HepG2 (cell line): ENCODE data around the gene TBC1D4. TPM values are rescaled to one million over a fixed set of nuclear protein-coding genes. Genes with fewer than 3 reads are reported as not detected.

Experiments used
- ATAC-seq: fragments of 200-7000 bp; cut with Tn5 transposase; 3 replicates; pipeline ENCODE4 v1.9.1; 2020; ENCODE audit warnings: mild to moderate bottlenecking, moderate library complexity
- BruUV-seq: library from RNA; stranded (reverse); fragments of 400-500 nt; replicated peaks from 2 replicates; lab custom pipeline; 2021; lab: Mats Ljungman, UMichigan
- CTCF ChIA-PET: fragments of 300-600 bp; formaldehyde crosslinking; extraction: SDS; loops from one replicate; lab custom pipeline; 2021; ENCODE audit warnings: low total read pairs, inconsistent platforms, low intra/inter-chr PET ratio; lab: Yijun Ruan, JAX
- POLR2A ChIA-PET: fragments of 350-600 bp; sonication (Branson Sonifier 250); formaldehyde crosslinking; loops from one replicate; lab custom pipeline; 2020; ENCODE audit warnings: antibody characterized with exemption, inconsistent platforms; lab: Yijun Ruan, JAX
- DNase-seq: peaks from one replicate; pipeline ENCODE4 v3.0.0-alpha.2; 2015; ENCODE audit warnings: low spot score
- FAIRE-seq: peaks from 3 replicates; lab custom pipeline; 2011; peaks lifted over from hg19 to GRCh38; lab: Jason Lieb, UNC
- H2AFZ ChIP-seq: one replicate; pipeline ENCODE4 v1.6.1; 2011; ENCODE audit warnings: low read length, inconsistent platforms
- H3K27ac ChIP-seq: fragments of 300-600 bp; 3 replicates; pipeline ENCODE4 v1.8.0; 2011; ENCODE audit warnings: mixed run types, mild to moderate bottlenecking, mixed read lengths, low read length, inconsistent platforms; ENCODE audit not compliant: insufficient read depth; ENCODE audit errors: extremely low read length
- H3K27me3 ChIP-seq, 2 experiments: fragments of 200-600 bp in 1 of 2; 2 replicates in 1 of 2; 3 replicates in 1 of 2; pipeline versions ENCODE4 v1.6.0 to v1.8.0; 2011; ENCODE audit warnings: low read length in 2 of 2, mild to moderate bottlenecking in 2 of 2, moderate library complexity in 2 of 2, inconsistent platforms in 1 of 2; ENCODE audit not compliant: insufficient read depth in 2 of 2, control insufficient read depth in 1 of 2
- H3K36me3 ChIP-seq, 2 experiments: fragments of 200-600 bp in 1 of 2; replicated peaks in 1 of 2; 2 replicates in 1 of 2; 3 replicates in 1 of 2; pipeline versions ENCODE4 v1.5.1 to v1.8.0; 2011; ENCODE audit warnings: low read length in 2 of 2, inconsistent platforms in 1 of 2; ENCODE audit not compliant: insufficient read depth in 2 of 2, control insufficient read depth in 1 of 2
- H3K4me1 ChIP-seq: 2 replicates; pipeline ENCODE4 v1.5.1; 2012; ENCODE audit warnings: low read length, inconsistent platforms; ENCODE audit not compliant: insufficient read depth
- H3K4me2 ChIP-seq: 2 replicates; pipeline ENCODE4 v1.6.0; 2011; ENCODE audit warnings: low read depth, low read length, inconsistent platforms
- H3K4me3 ChIP-seq, 3 experiments: fragments of 200-600 bp in 1 of 3; sonication (generic), shearing (Covaris generic) in 1 of 3; replicated peaks in 1 of 3; 2 replicates each; pipeline ENCODE4 v1.5.1; 2011 to 2016; ENCODE audit warnings: low read length in 3 of 3, inconsistent platforms in 2 of 3, low read depth in 2 of 3, mild to moderate bottlenecking in 2 of 3, control low read depth in 1 of 3, mixed read lengths in 1 of 3; ENCODE audit not compliant: insufficient read depth in 1 of 3
- H3K79me2 ChIP-seq: one replicate; pipeline ENCODE4 v1.6.1; 2011; ENCODE audit warnings: low read length, inconsistent platforms; ENCODE audit not compliant: insufficient read depth
- H3K9ac ChIP-seq: 2 replicates; pipeline ENCODE4 v1.6.0; 2011; ENCODE audit warnings: mild to moderate bottlenecking, low read depth, low read length, inconsistent platforms; ENCODE audit not compliant: insufficient read depth
- H3K9me3 ChIP-seq: 2 replicates; pipeline ENCODE4 v1.5.1; 2012; ENCODE audit warnings: mild to moderate bottlenecking, low read length
- H4K20me1 ChIP-seq: 2 replicates; pipeline ENCODE4 v1.6.0; 2011; ENCODE audit warnings: inconsistent platforms, mild to moderate bottlenecking, low read length, moderate library complexity; ENCODE audit not compliant: insufficient read depth
- ARHGAP35 ChIP-seq: sonication (generic); formaldehyde crosslinking; IDR thresholded peaks from 2 replicates; pipeline ENCODE4 v1.9.0; 2022; ENCODE audit warnings: mild to moderate bottlenecking, inconsistent platforms, moderate library complexity, missing genetic modification reagents, borderline replicate concordance
- ATF6 ChIP-seq: sonication (generic); formaldehyde crosslinking; conservative IDR thresholded peaks from 2 replicates; pipeline ENCODE4 v1.4.0; 2020; ENCODE audit warnings: missing genetic modification reagents
- FOSL2 ChIP-seq: sonication (generic); formaldehyde crosslinking; IDR thresholded peaks from 2 replicates; pipeline ENCODE4 v1.4.0; 2020; ENCODE audit warnings: missing genetic modification reagents
- FOXC1 ChIP-seq: sonication (generic); formaldehyde crosslinking; IDR thresholded peaks from 2 replicates; pipeline ENCODE4 v1.8.0; 2022; ENCODE audit warnings: mild to moderate bottlenecking, missing genetic modification reagents, borderline replicate concordance
- GTF3A ChIP-seq: sonication (generic); formaldehyde crosslinking; conservative IDR thresholded peaks from 2 replicates; pipeline ENCODE4 v1.4.0; 2020; ENCODE audit warnings: mild to moderate bottlenecking, missing genetic modification reagents
- KMT2A ChIP-seq: sonication (generic); formaldehyde crosslinking; IDR thresholded peaks from 2 replicates; pipeline ENCODE4 v1.4.0; 2020; ENCODE audit warnings: missing genetic modification reagents
- NCOR1 ChIP-seq: fragments of 200-600 bp; sonication (generic); IDR thresholded peaks from 2 replicates; pipeline ENCODE4 v1.7.0; 2017; ENCODE audit warnings: antibody characterized with exemption, low read length, borderline replicate concordance
- SOX13 ChIP-seq, 3 experiments: fragments of 450-650 bp in 1 of 3; sonication (generic) in 1 of 3; formaldehyde crosslinking in 1 of 3; IDR thresholded peaks in 2 of 3; conservative IDR thresholded peaks in 1 of 3; 2 replicates each; pipeline versions ENCODE4 v1.5.0 to v1.6.1; 2016 to 2020; ENCODE audit warnings: antibody characterized with exemption in 1 of 3, mild to moderate bottlenecking in 1 of 3, missing compliant biosample characterization in 1 of 3, missing genetic modification reagents in 1 of 3, moderate library complexity in 1 of 3
- TCF7 ChIP-seq: sonication (generic); IDR thresholded peaks from 2 replicates; pipeline ENCODE4 v1.6.1; 2016; ENCODE audit warnings: antibody characterized with exemption, low read depth
- ZNF547 ChIP-seq: sonication (generic); formaldehyde crosslinking; IDR thresholded peaks from 2 replicates; pipeline ENCODE4 v1.5.1; 2020; ENCODE audit warnings: mild to moderate bottlenecking, missing genetic modification reagents
- WGBS: methylation state at CpG from one replicate; pipeline ENCODE4 v1.1.6; 2017; ENCODE audit warnings: low lambda C conversion rate; 5-methylcytosine and 5-hydroxymethylcytosine counted together
- in situ Hi-C: cut with HindIII; loops from 2 replicates; pipeline ENCODE4 v1.10.0; 2017; ENCODE audit warnings: low pct_unique_long_range_greater_than_20kb; ENCODE audit not compliant: extremely low pct_ligation_motif_present
- intact Hi-C: fragments of 100-400 bp; cut with micrococcal nuclease; formaldehyde crosslinking; loops from one replicate; pipeline ENCODE4 v1.10.0; 2022; ENCODE audit not compliant: unreplicated experiment
- polyA plus RNA-seq, 8 experiments: library from polyadenylated mRNA; depleted of rRNA in 3 of 8; stranded (reverse) in 7 of 8; unstranded in 1 of 8; fragments of >200 nt; fragmentation: Illumina TruSeq in 4 of 8; extraction: Trizol in 4 of 8; gene quantifications; 2 replicates each; pipeline versions ENCODE4 v1.2.1 to v1.2.3, GENCODE V29; 2011 to 2016; ENCODE audit warnings: low read depth in 4 of 8, missing spikeins in 1 of 8, mixed read lengths in 1 of 8; ENCODE audit not compliant: insufficient read depth in 1 of 8
- total RNA-seq, 5 experiments: library from RNA; depleted of rRNA; stranded (reverse); fragments of >200 nt; fragmentation: Illumina TruSeq; extraction: Trizol; gene quantifications; 2 replicates each; pipeline ENCODE4 v1.2.3, GENCODE V29; 2016; ENCODE audit warnings: low read depth in 1 of 5
- TF ChIP-seq, protein P1 (sequence below): sonication (generic); formaldehyde crosslinking; IDR thresholded peaks from 2 replicates; pipeline ENCODE4 v1.8.0; 2022; ENCODE audit warnings: missing genetic modification reagents, mild to moderate bottlenecking, borderline replicate concordance

TBC1D4 gene
- total and polyA plus RNA-seq, 2 of the 13 experiments (the other 11 are each of a cell fraction or from before 2014, with no cell fraction given), result 35.9 to 64.4 TPM

DNA sequence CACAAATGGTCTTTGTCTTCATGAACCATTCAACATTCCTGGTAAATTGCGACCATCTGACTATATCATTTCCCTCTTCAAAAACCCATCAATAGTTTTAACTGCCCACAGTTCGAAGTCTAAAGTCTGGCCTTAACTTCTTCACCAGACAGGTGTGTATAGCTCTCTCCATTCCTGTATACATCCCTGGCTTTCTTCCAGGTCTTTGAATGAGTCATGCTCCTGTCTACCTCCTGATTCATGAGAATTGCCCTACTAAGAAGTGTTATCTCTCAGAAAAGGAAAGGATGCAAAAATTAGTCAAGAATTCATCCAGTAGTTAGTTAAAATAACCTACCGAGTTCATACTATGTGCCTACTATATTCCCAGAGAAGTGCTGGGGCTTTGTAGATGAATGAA is 225.0 kb downstream of the TBC1D4 start:
- Histone ChIP-seq H3K4me1 (no peaks in the 10 kb centered on the region), H3K9ac (no peak overlapping the region), H2AFZ (no peak overlapping the region), H3K79me2 (no peaks in the 10 kb centered on the region), H3K4me3 (no peak overlapping the region), H3K27me3 (no peaks in the 10 kb centered on the region), H3K36me3 (no peaks in the 10 kb centered on the region), H3K27ac (no peak overlapping the region), H3K9me3 (no peaks in the 10 kb centered on the region), H4K20me1 (no peaks in the 10 kb centered on the region), H3K4me2 (no peak overlapping the region)
- intact Hi-C loops (loop anchor here (5.0 kb wide), 1 partner anchor 1420 kb away; no protein-coding TSS in a partner anchor), in situ Hi-C loops (no loop called here)
- DNase-seq (peak; percentile 18), FAIRE-seq (no peak), ATAC-seq (peak; percentile 35)
- POLR2A ChIA-PET, result no interaction called here
- TF ChIP-seq NCOR1, result no peak
- TF ChIP-seq, protein P1, sequence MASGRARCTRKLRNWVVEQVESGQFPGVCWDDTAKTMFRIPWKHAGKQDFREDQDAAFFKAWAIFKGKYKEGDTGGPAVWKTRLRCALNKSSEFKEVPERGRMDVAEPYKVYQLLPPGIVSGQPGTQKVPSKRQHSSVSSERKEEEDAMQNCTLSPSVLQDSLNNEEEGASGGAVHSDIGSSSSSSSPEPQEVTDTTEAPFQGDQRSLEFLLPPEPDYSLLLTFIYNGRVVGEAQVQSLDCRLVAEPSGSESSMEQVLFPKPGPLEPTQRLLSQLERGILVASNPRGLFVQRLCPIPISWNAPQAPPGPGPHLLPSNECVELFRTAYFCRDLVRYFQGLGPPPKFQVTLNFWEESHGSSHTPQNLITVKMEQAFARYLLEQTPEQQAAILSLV, result no peak
- 0 out of 2 replicates have a peak, but pooled peaks have one; percentile 25 for TF ChIP-seq FOSL2 (CRISPR knock-in tag)
- 0% methylated on average over 3 of the region's 3 CpGs for WGBS
- BruUV-seq, result no TSS peak
- CTCF ChIA-PET, result no interaction called here

GRCh38 chr13:75255653-75256052 is 226.3 kb downstream of the TBC1D4 start:
- no TSS peak for BruUV-seq
- Histone ChIP-seq H3K79me2 (no peaks in the 10 kb centered on the region), H3K9me3 (no peaks in the 10 kb centered on the region), H3K27me3 (no peaks in the 10 kb centered on the region), H3K27ac (no peak overlapping the region), H2AFZ (no peak overlapping the region), H4K20me1 (no peaks in the 10 kb centered on the region), H3K9ac (no peak overlapping the region), H3K4me2 (no peak overlapping the region), H3K4me1 (no peaks in the 10 kb centered on the region), H3K36me3 (no peaks in the 10 kb centered on the region), H3K4me3 (no peak overlapping the region)
- ATAC-seq (no peak), FAIRE-seq (no peak), DNase-seq (no peak)
- ChIA-PET POLR2A (no interaction called here), CTCF (no interaction called here)
- 7% methylated on average over 1 of the region's 1 CpG for WGBS
- in situ Hi-C loops, result no loop called here
- intact Hi-C loops, result loop anchor here (5.0 kb wide), 1 partner anchor 1418 kb away; no protein-coding TSS in a partner anchor
- TF ChIP-seq GTF3A (CRISPR knock-in tag), result no peak
- TF ChIP-seq TCF7, result no peak
- no peak for TF ChIP-seq ATF6 (CRISPR knock-in tag)
- TF ChIP-seq KMT2A (CRISPR knock-in tag), result no peak
- TF ChIP-seq FOXC1 (CRISPR knock-in tag), result no peak
- no peak for TF ChIP-seq SOX13 (IDR thresholded peaks at IDR 0.05)
- TF ChIP-seq SOX13 (CRISPR knock-in tag; conservative IDR thresholded peaks at IDR 0.05 in 1 of 2, IDR thresholded peaks at IDR 0.05 in 1 of 2), result no peak
- TF ChIP-seq ARHGAP35 (CRISPR knock-in tag), result no peak
- no peak for TF ChIP-seq ZNF547 (CRISPR knock-in tag)
